GM15510 (cell line): ENCODE data around the gene TGFA.

Experiments
- POLR2A ChIP-seq: IDR thresholded peaks from 3 replicates; pipeline ENCODE4 v1.6.1; 2011; ENCODE audit warnings: borderline replicate concordance; ENCODE audit not compliant: insufficient read length; ENCODE audit errors: extremely low read depth

Gene TGFA

GRCh38 chr2:70499253-70499652 lies 54.4 kb downstream of the TGFA start:
- no peak for TF ChIP-seq POLR2A

GRCh38 chr2:70498528-70498927 lies 55.1 kb downstream of the TGFA start:
- no peak for TF ChIP-seq POLR2A

GRCh38 chr2:70498054-70498453 lies 55.6 kb downstream of the TGFA start:
- no peak for TF ChIP-seq POLR2A

GRCh38 chr2:70496819-70497218 lies 56.8 kb downstream of the TGFA start:
- no peak for TF ChIP-seq POLR2A

- TF ChIP-seq POLR2A, result no peak
Measured at GRCh38 chr2:70494293-70494886, 59.2 kb downstream of the TGFA start.

GRCh38 chr2:70490381-70490780 lies 63.2 kb downstream of the TGFA start:
- no peak for TF ChIP-seq POLR2A

GRCh38 chr2:70489165-70489564 lies 64.5 kb downstream of the TGFA start:
- no peak for TF ChIP-seq POLR2A

- TF ChIP-seq POLR2A, result no peak
Measured at GRCh38 chr2:70484086-70484485, 69.5 kb downstream of the TGFA start.

GRCh38 chr2:70482401-70482800 lies 71.2 kb downstream of the TGFA start:
- TF ChIP-seq POLR2A, result no peak

GRCh38 chr2:70480468-70480867 lies 73.2 kb downstream of the TGFA start:
- no peak for TF ChIP-seq POLR2A

- TF ChIP-seq POLR2A, result no peak
Measured at GRCh38 chr2:70479816-70480215, 73.8 kb downstream of the TGFA start.

- TF ChIP-seq POLR2A, result no peak
Measured at GRCh38 chr2:70477441-70477844, 76.2 kb downstream of the TGFA start.

GRCh38 chr2:70475266-70475665 lies 78.4 kb downstream of the TGFA start:
- TF ChIP-seq POLR2A, result no peak

GRCh38 chr2:70474256-70474848 lies 79.3 kb downstream of the TGFA start:
- TF ChIP-seq POLR2A, result no peak

GRCh38 chr2:70473101-70473722 lies 80.4 kb downstream of the TGFA start:
- TF ChIP-seq POLR2A, result no peak
